Body of pancreas (tissue), 4 donors: ENCODE measurements around the gene SPAG6.

ENCODE experiments used
- POLR2A ChIP-seq, 3 donors: fragments of 450-650 bp; IDR thresholded peaks; one replicate each; pipeline ENCODE4 v1.6.1; 2016; ENCODE audit warnings: antibody characterized with exemption in 3 of 3, mild to moderate bottlenecking in 2 of 3
- TF ChIP-seq, protein P1 (sequence below), 7 experiments: fragments of 450-650 bp in 4 of 7; fragments of 200-600 bp in 3 of 7; sonication (generic) in 3 of 7; IDR thresholded peaks; one replicate each; pipeline ENCODE4 v1.5.1; 2016 to 2019; ENCODE audit warnings: antibody characterized with exemption in 7 of 7

DNA sequence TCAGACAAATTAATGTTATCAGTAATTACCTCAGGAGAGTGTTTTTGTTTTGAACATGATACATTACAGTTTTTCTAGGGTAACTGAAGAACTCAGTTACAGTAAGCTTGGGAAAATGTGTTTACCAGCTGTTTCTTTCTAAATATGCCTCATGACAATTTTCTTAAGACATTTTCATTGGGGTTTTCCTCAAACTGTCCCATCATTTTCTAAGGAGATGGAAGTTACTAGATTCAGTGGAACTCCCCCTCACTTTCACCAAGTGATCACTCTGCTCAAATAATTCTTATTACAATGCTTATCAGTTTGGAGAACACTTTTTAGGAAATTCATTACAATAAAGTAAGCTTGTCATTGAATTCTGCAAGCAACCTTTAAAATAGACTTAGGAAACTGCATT is 6.4 kb upstream of the SPAG6 start:
- no peak for TF ChIP-seq POLR2A (IDR thresholded peaks at IDR 0.05)
- TF ChIP-seq, protein P1, sequence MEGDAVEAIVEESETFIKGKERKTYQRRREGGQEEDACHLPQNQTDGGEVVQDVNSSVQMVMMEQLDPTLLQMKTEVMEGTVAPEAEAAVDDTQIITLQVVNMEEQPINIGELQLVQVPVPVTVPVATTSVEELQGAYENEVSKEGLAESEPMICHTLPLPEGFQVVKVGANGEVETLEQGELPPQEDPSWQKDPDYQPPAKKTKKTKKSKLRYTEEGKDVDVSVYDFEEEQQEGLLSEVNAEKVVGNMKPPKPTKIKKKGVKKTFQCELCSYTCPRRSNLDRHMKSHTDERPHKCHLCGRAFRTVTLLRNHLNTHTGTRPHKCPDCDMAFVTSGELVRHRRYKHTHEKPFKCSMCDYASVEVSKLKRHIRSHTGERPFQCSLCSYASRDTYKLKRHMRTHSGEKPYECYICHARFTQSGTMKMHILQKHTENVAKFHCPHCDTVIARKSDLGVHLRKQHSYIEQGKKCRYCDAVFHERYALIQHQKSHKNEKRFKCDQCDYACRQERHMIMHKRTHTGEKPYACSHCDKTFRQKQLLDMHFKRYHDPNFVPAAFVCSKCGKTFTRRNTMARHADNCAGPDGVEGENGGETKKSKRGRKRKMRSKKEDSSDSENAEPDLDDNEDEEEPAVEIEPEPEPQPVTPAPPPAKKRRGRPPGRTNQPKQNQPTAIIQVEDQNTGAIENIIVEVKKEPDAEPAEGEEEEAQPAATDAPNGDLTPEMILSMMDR (IDR thresholded peaks at IDR 0.05) = no peak
